Psoas muscle (tissue), 8 donors: ENCODE data around the gene MBD5. TPM values are rescaled to one million over a fixed set of nuclear protein-coding genes. Genes with fewer than 3 reads are reported as not detected.

Source experiments
- ATAC-seq, 4 donors: fragments of 200-7000 bp; cut with Tn5 transposase; one replicate each; pipeline ENCODE4 v1.9.1; 2020; ENCODE audit warnings: moderate library complexity in 3 of 4, mild to moderate bottlenecking in 2 of 4
- DNase-seq, 2 donors: peaks; one replicate each; pipeline ENCODE4 v3.0.0-alpha.2; 2020
- H3K27ac ChIP-seq: fragments of 200-600 bp; one replicate; pipeline ENCODE4 v1.8.0; 2022
- H3K27me3 ChIP-seq, 3 donors: fragments of 200-600 bp in 1 of 3; one replicate each; pipeline versions ENCODE4 v1.6.1 to v1.8.0; 2013 to 2022; ENCODE audit warnings: low read length in 2 of 3, mild to moderate bottlenecking in 2 of 3, moderate library complexity in 1 of 3; ENCODE audit not compliant: insufficient read depth in 3 of 3
- H3K36me3 ChIP-seq, 2 donors: fragments of 200-600 bp in 1 of 2; one replicate each; pipeline versions ENCODE4 v1.6.1 to v1.8.0; 2013 to 2022; ENCODE audit warnings: low read depth in 1 of 2, mild to moderate bottlenecking in 1 of 2, moderate library complexity in 1 of 2; ENCODE audit not compliant: insufficient read depth in 1 of 2
- H3K4me1 ChIP-seq: fragments of 200-600 bp; one replicate; pipeline ENCODE4 v1.8.0; 2022
- H3K4me3 ChIP-seq: fragments of 200-600 bp; one replicate; pipeline ENCODE4 v1.8.0; 2022; ENCODE audit warnings: mild to moderate bottlenecking
- H3K9me3 ChIP-seq: fragments of 200-600 bp; one replicate; pipeline ENCODE4 v1.8.0; 2022
- CTCF ChIP-seq: fragments of 200-600 bp; IDR thresholded peaks from one replicate; pipeline ENCODE4 v1.8.0; 2022; ENCODE audit warnings: antibody characterized with exemption
- WGBS, 3 donors: extraction: QIAGEN DNeasy Blood & Tissue Kit; methylation state at CpG; one replicate each; pipeline versions ENCODE4 v1.1.6 to v1.1.7; 2013; 5-methylcytosine and 5-hydroxymethylcytosine counted together
- intact Hi-C, 2 donors: fragments of 100-400 bp; cut with DNase I; formaldehyde crosslinking; loops; one replicate each; pipeline versions ENCODE4 v1.11.0 to v1.14.2; 2022
- long read RNA-seq, 2 donors: library from polyadenylated mRNA; unstranded; transcript quantifications; one replicate each; pipeline ENCODE4 v2.0.0, GENCODE V29; 2021
- polyA plus RNA-seq, 3 donors: library from polyadenylated mRNA; stranded (reverse); fragments of 200-250 nt; gene quantifications; one replicate each; pipeline ENCODE4 v1.2.3, GENCODE V29; 2013
- total RNA-seq, 4 donors: library from RNA; stranded (reverse); fragmentation: NEBNext Ultra II Directional in 2 of 4; extraction: Animal tissue kit (Norgen Biotek cat#: 25700) in 2 of 4; gene quantifications; one replicate each; pipeline versions ENCODE4 v1.2.1 to v1.2.4, GENCODE V29; 2021 to 2023
- donor health status: healthy with polysubstance abuse.
- donor health status: DM: no; HTN: no; CAD: no; lungs with moderate emphysema.
- donor health status: Bipolar disorder and iron deficiency.
- donor health status: healthy.
- donor health status: DM: yes; HTN: yes; CAD: no.
- donor health status: DM: no; HTN: no; CAD: no.
- donor health status: DM: no; HTN: no; CAD: no.
- donor health status: DM: yes; HTN: yes; CAD: no.

The MBD5 gene
- total RNA-seq (10 to 100 TPM; 13.9 to 36.5 (median 24.0) TPM), polyA plus RNA-seq (10 to 100 TPM in 1 of 3 donors, 1 to 10 TPM in 2; 3.2 to 17.5 (median 4.7) TPM)
- long read RNA-seq, donor 1, full-length matches to known transcripts, result 4 of 5 reads
- long read RNA-seq, donor 1, partial matches to known transcripts, result 0 of 5 reads
- long read RNA-seq, donor 1, other reads (novel, unspliced or antisense), result 1 of 5 reads
- long read RNA-seq, donor 2, full-length matches to known transcripts, result 6 of 10 reads
- long read RNA-seq, donor 2, partial matches to known transcripts, result 1 of 10 reads
- long read RNA-seq, donor 2, other reads (novel, unspliced or antisense), result 3 of 10 reads

DNA sequence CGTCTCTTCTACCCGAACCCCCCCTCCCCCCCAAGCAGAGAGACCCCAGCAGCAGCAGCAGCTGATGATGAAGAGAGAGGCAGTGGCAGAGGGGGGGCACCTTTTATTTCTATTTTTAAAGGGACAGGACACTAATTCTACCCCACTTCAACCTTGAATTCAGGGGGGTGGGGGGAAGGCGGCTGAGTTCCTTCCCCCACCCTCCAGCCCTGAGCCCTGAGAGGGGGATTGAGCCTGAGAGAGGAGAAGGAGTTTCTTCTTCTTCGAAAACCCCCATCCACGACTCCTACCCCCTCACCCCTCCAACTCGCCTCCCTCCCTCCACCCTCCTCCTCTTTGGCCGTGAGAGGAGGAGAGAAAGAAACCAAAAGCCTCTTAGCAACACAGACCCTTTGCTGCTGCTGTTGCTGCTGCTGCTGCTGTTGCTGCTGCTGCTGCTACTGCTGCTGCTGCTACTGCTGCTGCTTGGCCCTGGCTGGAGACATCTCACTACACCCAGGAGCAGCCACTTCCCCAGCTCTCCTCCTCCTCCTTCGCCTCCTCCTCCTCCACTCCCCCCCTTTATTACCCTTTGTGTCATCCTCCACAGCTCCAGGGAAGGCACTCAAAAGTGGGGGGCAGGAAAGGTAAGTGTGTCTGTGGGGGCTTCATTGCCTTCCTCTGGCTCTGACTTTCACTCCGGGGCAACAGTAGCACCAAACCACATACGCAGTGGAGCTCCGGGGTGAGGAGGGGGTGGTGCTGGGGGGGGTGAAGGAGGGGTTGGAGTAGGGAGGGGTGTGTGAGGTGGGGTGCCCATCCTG is at the start of gene MBD5:
Gene MBD5 (plus strand): TSS at position 33 of the 803 bp plus-strand sequence.
- Histone ChIP-seq H3K4me3 (peak within 1 kb of the TSS; percentile 76), H3K27me3 (no peaks in the 10 kb centered on the region), H3K36me3 (peaks cover 0 to 4% of the 10 kb centered on the region in 2 donors), H3K9me3 (no peaks in the 10 kb centered on the region), H3K4me1 (peaks cover 37% of the 10 kb centered on the region), H3K27ac (peak within 1 kb of the TSS; percentile 89)
- 0 to 2% (median 0%) methylated on average over 9 to 11 of the region's 11 CpGs for WGBS, 3 donors
- no peak for TF ChIP-seq CTCF
- ATAC-seq (peak in 3 of 4 donors; percentile 8 to 44 (median 28)), DNase-seq (peak; percentile 37 to 66)
- intact Hi-C loops, result no loop called here

DNA sequence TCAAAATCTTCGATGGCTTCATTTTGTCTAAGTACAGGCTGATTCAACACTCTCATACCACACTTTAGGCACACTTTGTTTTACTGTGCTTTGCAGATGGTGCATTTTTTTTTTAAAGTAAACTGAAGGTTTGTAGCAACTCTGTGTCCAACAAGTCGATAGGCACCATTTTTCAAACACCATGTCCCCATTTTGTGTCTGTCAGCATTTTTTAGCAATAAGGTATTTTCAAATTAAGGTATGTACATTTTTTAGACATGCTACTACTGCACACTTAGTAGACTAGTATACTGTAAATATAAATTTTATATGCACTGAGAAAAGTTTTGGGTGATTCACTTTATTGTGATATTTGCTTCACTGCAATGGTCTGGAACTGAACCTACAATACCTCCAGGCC is 44.8 kb upstream of the MBD5 start:
- no peak overlapping the region for H3K27ac ChIP-seq
- no peak for ATAC-seq
- whole genome bisulfite sequencing, 3 donors, result 79 to 92% (median 79%) methylated on average over 2 of the region's 2 CpGs

GRCh38 chr2:147977679-147978078 is 43.2 kb upstream of the MBD5 start:
- 96 to 100% (median 98%) methylated on average over 3 of the region's 3 CpGs for WGBS, 3 donors
- DNase-seq (no peak), ATAC-seq (no peak)
- H3K4me3 ChIP-seq, result no peak overlapping the region
- intact Hi-C loops, result no loop called here
- H3K4me1 ChIP-seq, result peaks cover 25% of the 10 kb centered on the region
- H3K27ac ChIP-seq, result no peak overlapping the region
- no peaks in the 10 kb centered on the region for H3K9me3 ChIP-seq
- no peaks in the 10 kb centered on the region for H3K27me3 ChIP-seq
- peaks cover 0 to 6% of the 10 kb centered on the region in 2 donors for H3K36me3 ChIP-seq
- TF ChIP-seq CTCF, result no peak

More for the DNA sequence above, 44.8 kb upstream of the MBD5 start:
- TF ChIP-seq CTCF, result no peak
- peaks cover 20% of the 10 kb centered on the region for H3K4me1 ChIP-seq
- no peak overlapping the region for H3K4me3 ChIP-seq
- intact Hi-C loops, result no loop called here
- no peak for DNase-seq
- H3K27me3 ChIP-seq, result no peaks in the 10 kb centered on the region
- no peaks in the 10 kb centered on the region for H3K9me3 ChIP-seq
- peaks cover 0 to 17% of the 10 kb centered on the region in 2 donors for H3K36me3 ChIP-seq

- intact Hi-C loops, result loop anchor here in 1 of 2 donors (10.0 kb wide), 1 partner anchor 524 kb away; no protein-coding TSS in a partner anchor
- 83 to 94% (median 90%) methylated on average over 5 of the region's 5 CpGs for WGBS, 3 donors
- ATAC-seq, result no peak
These were observed 39.9 kb upstream of the MBD5 start for GRCh38 chr2:147980940-147981528.

More at GRCh38 chr2:147980940-147981528, 39.9 kb upstream of the MBD5 start:
- no peaks in the 10 kb centered on the region for H3K9me3 ChIP-seq
- peaks cover 25% of the 10 kb centered on the region for H3K4me1 ChIP-seq
- H3K27ac ChIP-seq, result no peak overlapping the region
- no peak for TF ChIP-seq CTCF
- H3K27me3 ChIP-seq, result no peaks in the 10 kb centered on the region
- DNase-seq, result no peak
- no peak overlapping the region for H3K4me3 ChIP-seq
- no peaks in the 10 kb centered on the region for H3K36me3 ChIP-seq
